H1 (cell line): ENCODE measurements around the gene CCDC93.
A peak's percentile ranks its signal among the peaks of the same experiment; 100 is the strongest.

Source experiments
- CEBPB ChIP-seq: IDR thresholded peaks from 2 replicates; pipeline ENCODE4 v1.6.1; 2012; ENCODE audit warnings: low read depth, low read length
- CREB1 ChIP-seq: IDR thresholded peaks from 2 replicates; pipeline ENCODE4 v1.6.1; 2012; ENCODE audit warnings: inconsistent platforms
- CTCF ChIP-seq, 3 experiments: IDR thresholded peaks; 1 replicate in 2 of 3; 2 replicates in 1 of 3; pipeline versions ENCODE4 v1.5.1 to v1.6.1; 2011; ENCODE audit warnings: low read length in 3 of 3, mild to moderate bottlenecking in 3 of 3, inconsistent platforms in 2 of 3, low read depth in 1 of 3, moderate library complexity in 1 of 3; ENCODE audit not compliant: insufficient read depth in 1 of 3; ENCODE audit errors: control extremely low read depth in 1 of 3
- EZH2 ChIP-seq: fragments of 200-600 bp; sonication (generic); IDR thresholded peaks from 2 replicates; pipeline ENCODE4 v1.7.1; 2012; ENCODE audit warnings: low read depth, mild to moderate bottlenecking, moderate library complexity, low read length, inconsistent platforms; ENCODE audit not compliant: severe bottlenecking
- GABPA ChIP-seq: IDR thresholded peaks from 2 replicates; pipeline ENCODE4 v1.6.1; 2011; ENCODE audit warnings: mild to moderate bottlenecking, low read length, moderate library complexity, borderline replicate concordance; ENCODE audit not compliant: insufficient read depth
- KDM1A ChIP-seq: fragments of 200-600, 300-600 bp; sonication (generic); IDR thresholded peaks from 2 replicates; pipeline ENCODE4 v1.7.1; 2016; ENCODE audit warnings: mild to moderate bottlenecking, low read length, borderline replicate concordance
- POLR2A ChIP-seq, 2 experiments: IDR thresholded peaks; 1 replicate in 1 of 2; 2 replicates in 1 of 2; pipeline ENCODE4 v1.6.1; 2011; ENCODE audit warnings: low read depth in 2 of 2, low read length in 2 of 2, mild to moderate bottlenecking in 2 of 2; ENCODE audit errors: control extremely low read depth in 1 of 2
- POLR2AphosphoS5 ChIP-seq: IDR thresholded peaks from 2 replicates; pipeline ENCODE4 v1.6.1; 2011; ENCODE audit warnings: low read depth, low read length
- RAD21 ChIP-seq, 2 experiments: IDR thresholded peaks in 1 of 2; conservative IDR thresholded peaks in 1 of 2; 2 replicates each; pipeline ENCODE4 v1.6.1; 2011; ENCODE audit warnings: low read depth in 2 of 2, low read length in 2 of 2, improper control_type of control experiment in 1 of 2, inconsistent platforms in 1 of 2, mild to moderate bottlenecking in 1 of 2, moderate library complexity in 1 of 2
- RFX5 ChIP-seq: IDR thresholded peaks from 2 replicates; pipeline ENCODE4 v1.6.1; 2011; ENCODE audit warnings: low read depth, low read length, improper control_type of control experiment, borderline replicate concordance
- SIN3A ChIP-seq, 2 experiments: IDR thresholded peaks in 1 of 2; conservative IDR thresholded peaks in 1 of 2; 2 replicates each; pipeline ENCODE4 v1.6.1; 2011 to 2012; ENCODE audit warnings: low read length in 2 of 2, improper control_type of control experiment in 1 of 2, low read depth in 1 of 2, mild to moderate bottlenecking in 1 of 2

DNA sequence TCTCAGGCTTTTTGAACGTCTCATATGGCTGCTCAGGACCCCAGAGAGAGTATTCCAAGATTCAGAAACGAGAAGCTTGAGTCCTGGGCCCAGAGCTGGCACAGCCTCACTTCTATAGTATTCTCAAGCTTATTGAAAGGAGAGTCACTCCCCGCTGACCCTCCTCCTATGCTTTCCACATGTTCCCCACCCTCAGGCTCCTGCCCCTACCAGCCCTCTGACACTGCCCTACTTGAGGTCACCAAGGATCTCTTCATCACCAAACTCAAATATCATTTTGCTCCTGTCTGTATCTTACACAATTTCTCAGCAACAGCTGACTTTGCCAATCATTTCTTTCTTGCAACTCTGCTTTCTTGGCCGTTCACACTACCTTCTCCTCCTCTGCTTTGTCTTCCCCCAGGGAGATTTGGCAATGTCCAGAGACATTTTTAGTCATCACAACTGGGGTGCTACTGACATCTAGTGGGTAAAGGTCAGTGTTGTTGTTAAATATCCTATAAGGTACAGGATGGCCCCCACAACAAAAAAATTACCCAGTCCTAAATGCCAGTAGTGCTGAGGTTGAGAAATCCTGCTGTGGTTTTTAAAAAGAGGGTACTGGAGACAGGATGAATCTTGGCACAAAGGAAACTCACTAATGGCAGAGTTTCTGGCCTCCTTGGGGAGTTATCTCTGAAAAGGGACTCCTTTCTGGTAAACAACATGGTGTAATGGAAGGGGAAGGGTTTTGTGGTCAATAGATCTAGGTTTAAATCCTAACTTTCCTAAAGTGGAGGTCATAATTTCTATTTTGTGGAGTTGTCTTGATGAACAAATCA lies 47.5 kb upstream of the CCDC93 start:
- TF ChIP-seq RFX5 (no peak), CTCF (IDR thresholded peaks at IDR 0.05; ENCODE audit: control extremely low read depth in 1 of 3, insufficient read depth in 1 of 3, low read depth in 1 of 3, low read length in 3 of 3) (peak in 2 of 3 experiments; percentile 52 to 60; a peak in 3 of 4 replicates), GABPA (no peak), POLR2A (IDR thresholded peaks at IDR 0.05; ENCODE audit: control extremely low read depth in 1 of 2, low read depth in 2 of 2, low read length in 2 of 2) (no peak), EZH2 (no peak), POLR2AphosphoS5 (no peak), CREB1 (no peak), SIN3A (conservative IDR thresholded peaks at IDR 0.05 in 1 of 2, IDR thresholded peaks at IDR 0.05 in 1 of 2; ENCODE audit: low read depth in 1 of 2, low read length in 2 of 2) (no peak), RAD21 (IDR thresholded peaks at IDR 0.05 in 1 of 2, conservative IDR thresholded peaks at IDR 0.05 in 1 of 2; ENCODE audit: low read depth in 2 of 2, low read length in 2 of 2) (peak; percentile 77 to 80), CEBPB (peak; percentile 51; the same call in 1 of the 2 replicates), KDM1A (no peak)
